C4-2B (cell line): ENCODE data around the gene NEK1.
"Not testable (repeated sequence)": the region's sequence is repeated elsewhere in the genome, so short reads cannot be mapped to it uniquely, and the experiment has no call there.

Source experiments
- ZFX ChIP-seq: fragments of 450-650 bp; IDR thresholded peaks from 2 replicates; pipeline ENCODE4 v1.6.1; 2017
- TF ChIP-seq, protein P1 (sequence below): fragments of 450-650 bp; conservative IDR thresholded peaks from 2 replicates; pipeline ENCODE4 v1.5.1; 2017; ENCODE audit warnings: mild to moderate bottlenecking

DNA sequence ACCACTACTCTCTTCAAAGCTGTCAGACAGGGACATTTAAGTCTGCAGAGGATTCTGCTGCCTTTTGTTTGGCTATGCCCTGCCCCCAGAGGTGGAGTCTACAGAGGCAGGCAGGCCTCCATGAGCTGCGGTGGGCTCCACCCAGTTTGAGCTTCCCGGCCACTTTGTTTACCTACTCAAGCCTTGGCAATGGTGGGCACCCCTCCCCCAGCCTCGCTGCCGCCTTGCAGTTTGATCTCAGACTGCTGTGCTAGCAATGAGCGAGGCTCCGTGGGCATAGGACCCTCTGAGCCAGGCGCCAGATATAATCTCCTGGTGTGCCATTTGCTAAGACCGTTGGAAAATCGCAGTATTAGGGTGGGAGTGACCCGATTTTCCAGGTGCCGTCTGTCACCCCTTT, 112.5 kb downstream of the NEK1 start:
- TF ChIP-seq, protein P1, sequence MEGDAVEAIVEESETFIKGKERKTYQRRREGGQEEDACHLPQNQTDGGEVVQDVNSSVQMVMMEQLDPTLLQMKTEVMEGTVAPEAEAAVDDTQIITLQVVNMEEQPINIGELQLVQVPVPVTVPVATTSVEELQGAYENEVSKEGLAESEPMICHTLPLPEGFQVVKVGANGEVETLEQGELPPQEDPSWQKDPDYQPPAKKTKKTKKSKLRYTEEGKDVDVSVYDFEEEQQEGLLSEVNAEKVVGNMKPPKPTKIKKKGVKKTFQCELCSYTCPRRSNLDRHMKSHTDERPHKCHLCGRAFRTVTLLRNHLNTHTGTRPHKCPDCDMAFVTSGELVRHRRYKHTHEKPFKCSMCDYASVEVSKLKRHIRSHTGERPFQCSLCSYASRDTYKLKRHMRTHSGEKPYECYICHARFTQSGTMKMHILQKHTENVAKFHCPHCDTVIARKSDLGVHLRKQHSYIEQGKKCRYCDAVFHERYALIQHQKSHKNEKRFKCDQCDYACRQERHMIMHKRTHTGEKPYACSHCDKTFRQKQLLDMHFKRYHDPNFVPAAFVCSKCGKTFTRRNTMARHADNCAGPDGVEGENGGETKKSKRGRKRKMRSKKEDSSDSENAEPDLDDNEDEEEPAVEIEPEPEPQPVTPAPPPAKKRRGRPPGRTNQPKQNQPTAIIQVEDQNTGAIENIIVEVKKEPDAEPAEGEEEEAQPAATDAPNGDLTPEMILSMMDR: not testable (repeated sequence)
- not testable (repeated sequence) for TF ChIP-seq ZFX
